Activated CD8-positive, alpha-beta memory T cell treated with anti-CD3 and anti-CD28 coated beads, Interleukin-2, amount 50 U/mL, for 1 hour (primary cell): ENCODE measurements around the gene PPP1R9B.

Experiments used
- DNase-seq: peaks from one replicate; pipeline ENCODE4 v3.0.0-alpha.2; 2020; ENCODE audit errors: extremely low read depth

The PPP1R9B gene

GRCh38 chr17:50106393-50107131 is 43.9 kb downstream of the PPP1R9B start:
- no peak for DNase-seq

DNA sequence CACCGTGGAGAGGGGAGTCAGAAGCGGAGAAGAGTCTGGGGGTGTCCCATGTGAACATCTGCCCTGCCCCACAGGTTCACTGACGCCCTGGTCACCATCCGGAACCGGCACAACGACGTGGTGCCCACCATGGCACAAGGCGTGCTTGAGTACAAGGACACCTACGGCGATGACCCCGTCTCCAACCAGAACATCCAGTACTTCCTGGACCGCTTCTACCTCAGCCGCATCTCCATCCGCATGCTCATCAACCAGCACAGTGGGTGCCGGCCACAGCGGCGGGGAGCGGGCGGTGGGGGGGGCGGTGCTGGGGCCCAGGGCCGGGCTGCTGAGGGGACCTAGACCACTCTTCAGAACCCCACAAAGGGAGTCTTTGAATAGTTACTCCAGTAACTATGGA is 44.7 kb downstream of the PPP1R9B start:
- DNase-seq, result no peak

DNA sequence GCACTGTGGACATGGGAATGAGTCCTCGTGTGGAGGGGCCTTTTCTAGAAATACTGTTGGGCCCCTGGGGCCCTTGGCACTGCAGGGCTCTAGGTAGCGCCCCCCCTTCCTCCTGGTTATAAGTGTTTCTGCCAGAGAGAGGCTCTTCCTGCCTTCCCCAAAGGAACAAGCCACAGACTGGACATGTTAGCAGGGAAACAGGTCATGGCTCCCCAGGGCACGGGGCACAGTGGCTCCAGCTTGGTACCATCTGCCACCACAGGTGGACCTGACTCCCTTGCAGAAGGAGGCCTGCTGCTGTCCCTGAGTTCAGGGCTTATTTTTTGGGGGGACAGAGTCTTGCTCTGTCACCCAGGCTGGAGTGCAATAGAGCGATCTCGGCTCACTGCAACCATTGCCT is 46.5 kb downstream of the PPP1R9B start:
- no peak for DNase-seq

DNA sequence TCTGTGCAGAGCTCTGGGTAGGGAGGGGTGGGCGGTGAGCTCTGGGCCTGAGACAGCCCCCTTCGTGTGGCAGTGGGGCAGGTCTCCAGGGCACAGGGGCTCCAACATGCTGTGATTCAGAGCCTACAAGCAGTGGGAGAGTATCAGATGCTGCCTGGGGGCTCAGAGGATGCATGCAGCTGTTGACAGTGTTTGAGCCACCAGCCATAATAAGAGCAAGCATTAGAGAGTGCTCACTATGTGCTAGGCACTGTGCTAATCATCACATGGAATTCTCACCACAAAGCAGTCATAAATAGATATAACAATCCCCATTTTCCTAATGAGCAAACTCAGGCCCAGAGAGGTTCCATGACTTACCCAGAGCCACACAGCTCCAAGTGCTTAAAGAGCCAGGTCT is 47.2 kb downstream of the PPP1R9B start:
- DNase-seq, result no peak

GRCh38 chr17:50102164-50102991 is 48.1 kb downstream of the PPP1R9B start:
- DNase-seq, result no peak

DNA sequence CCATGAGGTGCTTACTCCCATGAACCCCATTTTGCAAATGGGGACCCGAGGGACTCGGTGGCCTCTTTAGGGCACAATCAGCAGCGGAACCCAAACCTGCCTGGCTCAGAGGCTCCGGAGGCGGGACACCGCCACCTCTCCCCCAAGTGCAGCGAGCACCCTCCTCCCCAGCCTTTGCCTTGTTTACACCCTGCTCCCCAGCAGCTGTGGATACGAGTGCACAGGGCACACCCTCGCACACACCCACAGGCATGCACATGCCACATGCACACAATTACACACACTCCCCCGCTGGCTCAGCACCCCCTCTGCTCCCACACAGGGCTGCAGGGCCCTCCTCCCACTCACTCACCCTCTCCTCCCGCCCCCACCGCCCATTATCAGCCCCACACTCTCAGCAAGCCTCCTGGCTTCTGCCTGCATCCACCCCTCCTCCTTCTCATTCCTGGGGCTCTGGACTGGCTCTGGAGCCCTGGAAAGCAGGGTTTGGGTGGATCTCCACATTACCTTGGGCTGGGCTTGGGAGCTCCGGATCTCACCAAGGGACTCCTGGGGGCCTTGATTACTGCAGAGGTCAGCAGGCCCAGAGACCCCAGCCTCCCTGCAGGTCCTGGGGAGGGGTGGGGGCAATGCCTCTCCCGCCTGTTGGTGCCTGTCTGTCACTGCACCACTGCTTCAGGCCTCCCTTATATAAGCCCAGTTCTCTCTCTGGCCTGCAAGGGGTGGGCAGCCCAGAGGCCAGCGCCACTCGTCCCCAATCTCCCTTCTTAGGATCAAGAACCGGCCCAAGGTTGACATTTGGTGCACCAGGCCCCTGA is 48.9 kb downstream of the PPP1R9B start:
- DNase-seq, result no peak

DNA sequence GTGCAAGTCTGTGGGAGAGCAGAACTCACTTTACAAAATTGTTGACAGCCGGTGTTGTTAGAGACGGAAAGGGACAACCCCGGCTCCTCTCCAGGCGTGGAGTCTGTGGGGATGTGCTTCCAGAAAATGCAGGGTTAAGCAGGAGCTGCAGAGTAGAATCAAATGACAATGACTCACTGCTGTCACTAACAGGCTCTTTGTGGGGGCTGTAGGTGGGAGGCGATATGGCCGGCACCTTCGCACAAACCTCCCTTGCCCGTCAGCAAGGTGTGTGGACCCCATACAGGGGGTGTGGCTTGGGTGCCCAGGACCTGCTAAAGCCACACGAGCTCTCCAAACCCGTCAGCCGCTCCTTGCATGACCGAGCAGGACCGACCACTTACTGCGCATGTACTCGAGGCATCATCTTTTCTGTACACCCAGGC is 49.5 kb downstream of the PPP1R9B start:
- DNase-seq, result no peak

GRCh38 chr17:50100480-50100883 is 50.0 kb downstream of the PPP1R9B start:
- DNase-seq, result no peak

DNA sequence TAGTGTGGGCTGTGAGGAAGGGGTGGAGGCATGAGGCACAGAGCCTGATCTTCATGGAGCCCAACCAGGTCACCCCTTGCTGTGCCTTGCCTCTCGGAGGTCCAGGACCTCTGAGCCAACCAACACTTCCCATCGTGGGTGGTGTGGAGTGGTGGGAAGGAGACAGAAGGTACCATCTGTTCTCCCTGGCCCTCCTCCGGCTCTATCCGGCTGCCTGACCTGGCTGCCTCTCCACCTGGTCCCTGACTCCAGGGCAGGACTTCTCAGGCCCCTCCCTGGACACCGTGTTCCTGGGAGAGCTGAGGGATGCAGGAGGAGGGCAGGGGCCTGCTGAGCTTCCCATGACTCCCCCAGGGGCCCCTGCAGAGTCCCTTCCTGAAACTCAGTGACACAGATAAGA is 51.5 kb downstream of the PPP1R9B start:
- DNase-seq, result no peak

GRCh38 chr17:50098583-50098982 is 51.9 kb downstream of the PPP1R9B start:
- DNase-seq, result no peak

DNA sequence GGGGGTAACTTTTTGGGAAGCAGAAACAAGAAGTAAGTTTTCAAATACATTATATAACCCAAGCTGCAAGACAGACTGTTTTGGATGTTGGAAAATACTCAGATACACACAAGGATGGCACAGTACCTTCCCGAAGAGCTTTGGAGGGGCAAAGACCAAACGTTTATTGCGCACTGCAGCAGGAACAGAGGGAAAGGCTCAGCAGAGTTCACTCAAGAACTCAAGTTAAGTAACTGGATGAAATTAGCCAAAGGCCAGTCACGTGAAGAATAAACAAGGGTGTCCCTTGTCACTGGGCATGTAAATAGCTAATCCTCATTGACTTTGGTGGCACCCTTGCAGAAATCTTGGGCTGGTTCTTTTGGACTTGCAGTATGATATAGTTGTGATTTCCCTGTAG is 52.6 kb downstream of the PPP1R9B start:
- no peak for DNase-seq

GRCh38 chr17:50097455-50097854 is 53.0 kb downstream of the PPP1R9B start:
- no peak for DNase-seq

GRCh38 chr17:50096758-50097157 is 53.7 kb downstream of the PPP1R9B start:
- no peak for DNase-seq

- no peak for DNase-seq
These were observed 54.4 kb downstream of the PPP1R9B start for GRCh38 chr17:50096092-50096491.

DNA sequence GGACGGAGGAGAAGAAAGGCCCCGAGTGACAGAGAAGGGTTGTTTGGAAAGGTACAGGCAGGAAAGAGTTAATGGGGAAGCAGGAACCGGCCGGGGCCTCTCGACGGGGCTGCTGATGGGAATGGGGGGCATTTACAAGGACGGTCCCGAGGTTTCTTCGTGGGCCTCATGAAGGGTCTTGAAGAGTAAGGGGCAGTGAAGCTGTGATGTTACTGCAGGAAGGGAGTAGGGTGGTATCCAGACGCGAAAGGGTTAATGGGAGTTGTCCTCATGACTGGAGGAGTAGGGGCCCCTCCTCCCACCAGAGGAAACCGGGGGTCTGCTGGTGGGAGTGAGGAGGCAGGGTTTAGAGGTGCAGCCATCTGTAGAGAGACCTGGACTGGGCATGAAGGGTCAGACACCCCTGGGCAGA is 54.8 kb downstream of the PPP1R9B start:
- no peak for DNase-seq

GRCh38 chr17:50094753-50095619 is 55.5 kb downstream of the PPP1R9B start, which contains the start of gene PDK2:
TSS of gene PDK2 (plus strand) at chr17:50095351. CDS start at chr17:50095436, 85 bp downstream.
- peak; percentile 85 for DNase-seq

DNA sequence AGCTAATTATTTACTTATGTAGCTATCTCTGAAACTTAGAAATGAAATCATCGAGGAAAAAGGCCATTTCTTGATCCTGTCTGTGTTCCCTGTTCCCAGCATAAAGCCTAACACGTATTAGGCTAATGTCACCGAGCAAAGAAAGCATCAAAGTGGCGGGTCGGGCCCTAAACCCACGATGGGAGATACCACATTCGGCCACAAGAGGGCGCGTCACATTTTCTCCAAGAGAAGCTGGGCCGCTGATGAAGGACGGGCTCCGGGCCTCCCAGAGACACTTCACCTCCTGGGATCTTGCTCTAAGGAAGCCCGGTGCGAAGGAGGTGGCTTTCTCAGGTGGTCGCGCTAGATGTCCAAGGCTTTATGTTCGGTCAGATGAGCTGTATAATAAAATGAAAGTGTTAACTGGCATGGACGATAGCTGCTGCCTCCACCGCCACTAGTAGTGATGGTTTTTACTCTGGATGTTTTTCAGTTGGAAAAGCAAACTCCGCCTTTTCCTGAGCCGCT is 56.2 kb downstream of the PPP1R9B start:
- peak; percentile 55 for DNase-seq

DNA sequence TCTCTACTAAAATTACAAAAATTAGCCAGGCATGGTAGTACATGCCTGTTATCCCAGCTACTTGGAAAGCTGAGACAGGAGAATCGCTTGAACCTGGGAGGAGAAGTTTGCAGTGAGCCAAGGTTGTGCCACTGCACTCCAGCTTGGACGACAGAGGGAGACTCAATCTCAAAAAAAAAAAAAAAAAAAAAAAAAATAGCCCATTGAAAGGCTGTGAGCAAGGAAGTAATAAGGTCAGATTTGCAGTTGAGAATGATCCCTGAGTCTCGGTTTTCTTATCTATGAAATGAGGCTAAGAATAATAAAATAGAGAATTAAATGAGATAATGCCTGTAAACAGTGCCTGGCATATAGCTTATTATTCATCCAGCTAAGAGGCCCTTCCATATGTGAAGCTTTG is 56.7 kb downstream of the PPP1R9B start:
- DNase-seq, result no peak

- DNase-seq, result no peak
These were observed 57.2 kb downstream of the PPP1R9B start for GRCh38 chr17:50093246-50093645.

DNA sequence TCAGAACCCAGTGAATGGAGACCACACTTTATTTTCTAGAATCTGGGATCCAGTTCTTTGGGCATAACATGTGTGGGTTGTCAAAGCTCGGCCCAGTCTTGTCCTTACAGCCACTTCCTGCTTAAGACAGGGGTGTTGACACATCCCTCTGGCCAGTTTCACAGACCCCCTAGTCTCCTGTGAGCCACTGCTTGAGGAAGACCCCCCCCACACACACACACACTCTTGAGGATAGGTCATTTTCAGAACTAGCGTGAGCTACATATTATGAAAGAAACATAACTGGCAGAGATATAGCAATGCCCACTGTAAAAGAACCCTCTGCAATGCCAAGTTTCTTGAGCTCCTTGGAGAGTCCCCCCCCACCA is 58.6 kb downstream of the PPP1R9B start:
- no peak for DNase-seq
